WTC11 (cell line): ENCODE results near the gene KLHL30. TPM values are rescaled to one million over a fixed set of nuclear protein-coding genes. Genes with fewer than 3 reads are reported as not detected.

ENCODE experiments used
- ATAC-seq: fragments of 200-7000 bp; cut with Tn5 transposase; 2 replicates; pipeline ENCODE4 v1.10.0; 2021; ENCODE audit warnings: mild to moderate bottlenecking, moderate library complexity
- CTCF ChIA-PET: fragments of 300-600 bp; sonication (Branson Sonifier 250); formaldehyde crosslinking; loops from one replicate; lab custom pipeline; 2021; ENCODE audit warnings: antibody characterized with exemption; lab: Charles Lee
- POLR2A ChIA-PET: fragments of 350-600 bp; sonication (Branson Sonifier 250); formaldehyde crosslinking; loops from one replicate; lab custom pipeline; 2021; ENCODE audit warnings: antibody characterized with exemption; lab: Charles Lee
- DNase-seq: peaks from one replicate; pipeline ENCODE4 v3.0.0; 2021; ENCODE audit warnings: low spot score
- H3K27ac Mint-ChIP-seq: 2 replicates; pipeline ENCODE4 v1.8.0; 2021; ENCODE audit warnings: mixed read lengths
- H3K27me3 Mint-ChIP-seq: 2 replicates; pipeline ENCODE4 v1.8.0; 2021; ENCODE audit warnings: low read depth, mild to moderate bottlenecking, moderate library complexity, mixed read lengths
- H3K36me3 Mint-ChIP-seq: 2 replicates; pipeline ENCODE4 v1.8.0; 2021; ENCODE audit warnings: mixed read lengths
- H3K4me1 Mint-ChIP-seq: 2 replicates; pipeline ENCODE4 v1.8.0; 2022; ENCODE audit warnings: mixed read lengths
- H3K4me3 Mint-ChIP-seq: 2 replicates; pipeline ENCODE4 v1.8.0; 2021; ENCODE audit warnings: mild to moderate bottlenecking, moderate library complexity, mixed read lengths
- H3K9me3 Mint-ChIP-seq: 2 replicates; pipeline ENCODE4 v1.8.0; 2021; ENCODE audit warnings: mixed read lengths
- AR ChIP-seq: fragments of 250-450 bp; sonication (Bioruptor Pico); IDR thresholded peaks from 2 replicates; pipeline ENCODE4 v1.9.0; 2021; ENCODE audit warnings: mild to moderate bottlenecking
- CBFB ChIP-seq: sonication (generic); formaldehyde crosslinking; IDR thresholded peaks from 2 replicates; pipeline ENCODE4 v1.8.1; 2022; ENCODE audit warnings: mild to moderate bottlenecking, low read depth, missing genetic modification reagents
- EMX1 ChIP-seq: fragments of 250-450 bp; sonication (Bioruptor Pico); IDR thresholded peaks from 2 replicates; pipeline ENCODE4 v1.8.0; 2021; ENCODE audit warnings: mild to moderate bottlenecking
- ERG ChIP-seq: fragments of 250-450 bp; sonication (Bioruptor Pico); IDR thresholded peaks from 2 replicates; pipeline ENCODE4 v1.8.0; 2021; ENCODE audit warnings: mild to moderate bottlenecking
- FOXJ3 ChIP-seq: sonication (generic); formaldehyde crosslinking; IDR thresholded peaks from 2 replicates; pipeline ENCODE4 v1.9.0; 2021; ENCODE audit warnings: missing genetic modification reagents, mild to moderate bottlenecking, borderline replicate concordance
- FOXK1 ChIP-seq: sonication (generic); formaldehyde crosslinking; IDR thresholded peaks from 2 replicates; pipeline ENCODE4 v1.8.0; 2022; ENCODE audit warnings: mild to moderate bottlenecking, moderate library complexity, missing genetic modification reagents
- GRHL2 ChIP-seq: fragments of 250-450 bp; sonication (Bioruptor Pico); IDR thresholded peaks from 2 replicates; pipeline ENCODE4 v1.8.0; 2022; ENCODE audit warnings: mild to moderate bottlenecking, moderate library complexity; ENCODE audit not compliant: insufficient replicate concordance, severe bottlenecking
- IRF2 ChIP-seq: sonication (generic); formaldehyde crosslinking; IDR thresholded peaks from 2 replicates; pipeline ENCODE4 v1.8.0; 2022; ENCODE audit warnings: low read depth, missing genetic modification reagents, borderline replicate concordance
- MAX ChIP-seq: sonication (generic); formaldehyde crosslinking; IDR thresholded peaks from 2 replicates; pipeline ENCODE4 v1.8.0; 2022; ENCODE audit warnings: mild to moderate bottlenecking, missing genetic modification reagents
- MYBL2 ChIP-seq: sonication (generic); formaldehyde crosslinking; IDR thresholded peaks from 2 replicates; pipeline ENCODE4 v1.8.1; 2023; ENCODE audit warnings: mild to moderate bottlenecking, moderate library complexity, missing genetic modification reagents
- PRRX2 ChIP-seq: fragments of 250-450 bp; sonication (Bioruptor Pico); IDR thresholded peaks from 2 replicates; pipeline ENCODE4 v1.8.0; 2021; ENCODE audit warnings: mild to moderate bottlenecking
- SOX15 ChIP-seq: fragments of 250-450 bp; sonication (Bioruptor Pico); IDR thresholded peaks from 2 replicates; pipeline ENCODE4 v1.9.0; 2021; ENCODE audit warnings: mild to moderate bottlenecking
- TEAD1 ChIP-seq: sonication (generic); formaldehyde crosslinking; IDR thresholded peaks from 2 replicates; pipeline ENCODE4 v1.8.0; 2022; ENCODE audit warnings: mild to moderate bottlenecking, missing genetic modification reagents
- TP53 ChIP-seq: sonication (generic); formaldehyde crosslinking; IDR thresholded peaks from 2 replicates; pipeline ENCODE4 v1.8.1; 2023; ENCODE audit warnings: mild to moderate bottlenecking, missing genetic modification reagents
- ZNF232 ChIP-seq: sonication (generic); formaldehyde crosslinking; IDR thresholded peaks from 2 replicates; pipeline ENCODE4 v1.8.0; 2022; ENCODE audit warnings: mild to moderate bottlenecking, missing genetic modification reagents
- total RNA-seq: library from RNA; stranded (reverse); gene quantifications from 3 replicates; pipeline ENCODE4 v1.2.3, GENCODE V29; 2021
- TF ChIP-seq, protein P1 (sequence below): sonication (generic); formaldehyde crosslinking; conservative IDR thresholded peaks from 2 replicates; pipeline ENCODE4 v1.8.1; 2022; ENCODE audit warnings: mild to moderate bottlenecking, missing genetic modification reagents
- TF ChIP-seq, protein P2 (sequence below): sonication (generic); formaldehyde crosslinking; IDR thresholded peaks from 2 replicates; pipeline ENCODE4 v1.8.0; 2023; ENCODE audit warnings: mild to moderate bottlenecking, missing genetic modification reagents
- TF ChIP-seq, protein P3 (sequence below): sonication (generic); formaldehyde crosslinking; IDR thresholded peaks from 2 replicates; pipeline ENCODE4 v1.8.0; 2023; ENCODE audit warnings: missing genetic modification reagents
- TF ChIP-seq, protein P4 (sequence below): sonication (generic); formaldehyde crosslinking; IDR thresholded peaks from 2 replicates; pipeline ENCODE4 v1.8.1; 2023; ENCODE audit warnings: mild to moderate bottlenecking, missing genetic modification reagents

KLHL30 gene
- total RNA-seq, 1 experiment from 2014 or later = not detected

DNA sequence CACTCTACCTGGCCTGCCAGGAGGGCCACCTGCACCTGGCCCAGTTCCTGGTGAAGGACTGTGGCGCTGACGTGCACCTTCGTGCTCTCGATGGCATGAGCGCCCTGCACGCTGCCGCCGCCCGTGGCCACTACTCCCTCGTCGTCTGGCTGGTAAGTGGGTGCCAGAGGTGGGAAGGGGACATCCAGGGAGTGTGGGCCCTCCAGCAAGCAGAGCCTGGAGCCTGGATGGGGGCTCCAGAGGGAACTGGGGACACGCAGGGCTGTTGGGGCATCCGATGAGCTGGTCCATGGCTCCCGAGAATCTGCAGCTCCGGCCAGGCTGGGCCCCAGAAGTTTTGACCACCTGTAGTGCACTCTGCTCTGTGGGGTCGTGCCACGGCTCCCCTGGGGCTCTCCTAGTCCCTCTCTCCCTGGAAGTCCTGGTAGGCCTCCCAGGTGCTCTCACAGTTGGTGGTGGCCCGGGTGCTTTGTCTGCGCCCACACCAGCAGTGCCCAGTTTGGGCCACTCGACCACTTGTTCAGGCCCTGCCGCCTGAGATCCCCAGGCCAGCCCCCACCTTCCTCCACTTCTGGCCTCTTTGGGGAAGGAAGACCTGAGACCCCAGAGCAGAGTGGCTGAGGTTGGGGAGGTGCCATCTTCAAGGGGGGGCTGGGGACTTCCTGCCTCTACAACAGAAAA is 33.6 kb upstream of the KLHL30 start:
- H3K36me3 Mint-ChIP-seq = no peaks in the 10 kb centered on the region
- ATAC-seq = no peak
- TF ChIP-seq SOX15 (CRISPR knock-in tag) (no peak), PRRX2 (no peak), ERG (CRISPR knock-in tag) (no peak), TEAD1 (CRISPR knock-in tag) (no peak), TP53 (CRISPR knock-in tag) (no peak), IRF2 (CRISPR knock-in tag) (no peak), MYBL2 (CRISPR knock-in tag) (no peak), FOXJ3 (CRISPR knock-in tag) (no peak), MAX (CRISPR knock-in tag) (no peak)
- TF ChIP-seq, protein P1, sequence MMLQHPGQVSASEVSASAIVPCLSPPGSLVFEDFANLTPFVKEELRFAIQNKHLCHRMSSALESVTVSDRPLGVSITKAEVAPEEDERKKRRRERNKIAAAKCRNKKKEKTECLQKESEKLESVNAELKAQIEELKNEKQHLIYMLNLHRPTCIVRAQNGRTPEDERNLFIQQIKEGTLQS (CRISPR knock-in tag) = no peak
- TF ChIP-seq, protein P2, sequence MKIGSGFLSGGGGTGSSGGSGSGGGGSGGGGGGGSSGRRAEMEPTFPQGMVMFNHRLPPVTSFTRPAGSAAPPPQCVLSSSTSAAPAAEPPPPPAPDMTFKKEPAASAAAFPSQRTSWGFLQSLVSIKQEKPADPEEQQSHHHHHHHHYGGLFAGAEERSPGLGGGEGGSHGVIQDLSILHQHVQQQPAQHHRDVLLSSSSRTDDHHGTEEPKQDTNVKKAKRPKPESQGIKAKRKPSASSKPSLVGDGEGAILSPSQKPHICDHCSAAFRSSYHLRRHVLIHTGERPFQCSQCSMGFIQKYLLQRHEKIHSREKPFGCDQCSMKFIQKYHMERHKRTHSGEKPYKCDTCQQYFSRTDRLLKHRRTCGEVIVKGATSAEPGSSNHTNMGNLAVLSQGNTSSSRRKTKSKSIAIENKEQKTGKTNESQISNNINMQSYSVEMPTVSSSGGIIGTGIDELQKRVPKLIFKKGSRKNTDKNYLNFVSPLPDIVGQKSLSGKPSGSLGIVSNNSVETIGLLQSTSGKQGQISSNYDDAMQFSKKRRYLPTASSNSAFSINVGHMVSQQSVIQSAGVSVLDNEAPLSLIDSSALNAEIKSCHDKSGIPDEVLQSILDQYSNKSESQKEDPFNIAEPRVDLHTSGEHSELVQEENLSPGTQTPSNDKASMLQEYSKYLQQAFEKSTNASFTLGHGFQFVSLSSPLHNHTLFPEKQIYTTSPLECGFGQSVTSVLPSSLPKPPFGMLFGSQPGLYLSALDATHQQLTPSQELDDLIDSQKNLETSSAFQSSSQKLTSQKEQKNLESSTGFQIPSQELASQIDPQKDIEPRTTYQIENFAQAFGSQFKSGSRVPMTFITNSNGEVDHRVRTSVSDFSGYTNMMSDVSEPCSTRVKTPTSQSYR (CRISPR knock-in tag) = no peak
- TF ChIP-seq, all 79 proteins: peak for 0
- H3K4me3 Mint-ChIP-seq = no peak overlapping the region
- no peak overlapping the region for H3K27ac Mint-ChIP-seq
- peaks cover 21% of the 10 kb centered on the region for H3K4me1 Mint-ChIP-seq
- no peak for DNase-seq
- ChIA-PET POLR2A (interaction anchor here (0.7 kb wide), 2 partner anchors 24 to 39 kb away, joined by 5 to 8 read pairs; no protein-coding TSS in a partner anchor), CTCF (interaction anchor here (2.5 to 2.9 kb wide), 2 partner anchors 16 to 23 kb away, joined by 10 to 15 read pairs; no protein-coding TSS in a partner anchor)
- no peaks in the 10 kb centered on the region for H3K9me3 Mint-ChIP-seq
- H3K27me3 Mint-ChIP-seq = no peaks in the 10 kb centered on the region

DNA sequence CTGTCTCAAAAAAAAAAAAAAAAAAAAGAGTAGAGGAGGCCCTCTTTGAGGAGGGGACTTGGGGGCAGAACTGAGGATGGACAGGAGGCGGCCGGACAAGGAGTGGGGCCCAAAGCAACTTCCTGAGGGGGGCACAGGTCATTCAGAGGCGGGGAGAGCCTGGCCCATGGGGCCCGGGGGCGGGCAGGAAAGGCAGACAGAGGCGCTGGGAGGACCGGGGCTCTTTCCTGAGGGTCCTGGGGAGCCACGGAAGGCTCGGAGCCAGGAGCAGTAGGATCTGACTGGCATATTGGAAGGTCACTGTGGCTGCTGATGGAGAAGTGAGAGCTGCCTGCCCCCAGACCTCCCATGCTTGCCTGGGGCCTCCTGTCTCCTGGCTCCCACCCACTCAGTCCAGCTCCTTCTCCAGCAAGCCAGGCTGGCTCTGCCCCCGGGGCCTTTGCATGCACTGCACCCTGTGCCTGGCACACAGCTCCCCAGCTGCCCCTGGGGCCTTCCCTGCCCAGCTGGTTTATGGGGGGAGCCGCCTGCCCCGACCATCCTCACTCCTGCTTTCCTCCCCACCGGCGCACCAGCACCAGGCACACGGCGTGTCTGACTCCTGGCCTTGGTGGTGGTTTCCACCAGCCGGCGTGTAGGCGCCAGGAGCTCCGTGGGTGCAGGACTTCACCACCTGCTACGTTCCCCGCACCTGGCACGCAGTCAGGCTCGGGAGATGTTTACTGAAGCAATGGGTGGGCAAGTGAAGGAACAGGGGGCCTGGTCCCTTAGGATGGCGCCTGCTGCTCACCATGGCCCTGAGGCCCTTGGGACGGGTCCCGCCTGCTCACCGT is 32.7 kb upstream of the KLHL30 start:
- no peaks in the 10 kb centered on the region for H3K9me3 Mint-ChIP-seq

More for the DNA sequence above, 32.7 kb upstream of the KLHL30 start:
- DNase-seq = no peak
- H3K4me1 Mint-ChIP-seq = peaks cover 21% of the 10 kb centered on the region
- no peaks in the 10 kb centered on the region for H3K36me3 Mint-ChIP-seq
- CTCF ChIA-PET = interaction anchor here (0.8 to 2.9 kb wide), 18 partner anchors 7 to 331 kb away, joined by 3 to 15 read pairs (median 4); partner anchors contain the start of gene SCLY
- no peaks in the 10 kb centered on the region for H3K27me3 Mint-ChIP-seq
- no peak for ATAC-seq
- TF ChIP-seq, protein P3, sequence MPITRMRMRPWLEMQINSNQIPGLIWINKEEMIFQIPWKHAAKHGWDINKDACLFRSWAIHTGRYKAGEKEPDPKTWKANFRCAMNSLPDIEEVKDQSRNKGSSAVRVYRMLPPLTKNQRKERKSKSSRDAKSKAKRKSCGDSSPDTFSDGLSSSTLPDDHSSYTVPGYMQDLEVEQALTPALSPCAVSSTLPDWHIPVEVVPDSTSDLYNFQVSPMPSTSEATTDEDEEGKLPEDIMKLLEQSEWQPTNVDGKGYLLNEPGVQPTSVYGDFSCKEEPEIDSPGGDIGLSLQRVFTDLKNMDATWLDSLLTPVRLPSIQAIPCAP = no peak
- TF ChIP-seq ZNF232 (no peak), GRHL2 (CRISPR knock-in tag) (no peak), MAX (CRISPR knock-in tag) (no peak), TEAD1 (CRISPR knock-in tag) (no peak), AR (CRISPR knock-in tag) (no peak), TP53 (CRISPR knock-in tag) (no peak), FOXK1 (CRISPR knock-in tag) (no peak), EMX1 (no peak), CBFB (CRISPR knock-in tag) (no peak)
- TF ChIP-seq, protein P2 (CRISPR knock-in tag) = no peak
- TF ChIP-seq, protein P4, sequence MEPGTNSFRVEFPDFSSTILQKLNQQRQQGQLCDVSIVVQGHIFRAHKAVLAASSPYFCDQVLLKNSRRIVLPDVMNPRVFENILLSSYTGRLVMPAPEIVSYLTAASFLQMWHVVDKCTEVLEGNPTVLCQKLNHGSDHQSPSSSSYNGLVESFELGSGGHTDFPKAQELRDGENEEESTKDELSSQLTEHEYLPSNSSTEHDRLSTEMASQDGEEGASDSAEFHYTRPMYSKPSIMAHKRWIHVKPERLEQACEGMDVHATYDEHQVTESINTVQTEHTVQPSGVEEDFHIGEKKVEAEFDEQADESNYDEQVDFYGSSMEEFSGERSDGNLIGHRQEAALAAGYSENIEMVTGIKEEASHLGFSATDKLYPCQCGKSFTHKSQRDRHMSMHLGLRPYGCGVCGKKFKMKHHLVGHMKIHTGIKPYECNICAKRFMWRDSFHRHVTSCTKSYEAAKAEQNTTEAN (CRISPR knock-in tag) = no peak
- TF ChIP-seq, all 79 proteins: peak for 0
- Mint-ChIP-seq H3K4me3 (no peak overlapping the region), H3K27ac (no peak overlapping the region)
- POLR2A ChIA-PET = interaction anchor here (0.7 kb wide), 2 partner anchors 25 to 38 kb away, joined by 5 to 8 read pairs; no protein-coding TSS in a partner anchor
